Cerebellar nuclear complex (tissue), 1 donor: ENCODE results near the gene C1QTNF3.
"Not testable (repeated sequence)": the region's sequence is repeated elsewhere in the genome, so short reads cannot be mapped to it uniquely, and the experiment has no call there.

Experiments
- DNase-seq, 2 experiments: peaks; one replicate each; lab custom pipeline; 2025; lab: John Stamatoyannopoulos, UW

C1QTNF3 gene

DNA sequence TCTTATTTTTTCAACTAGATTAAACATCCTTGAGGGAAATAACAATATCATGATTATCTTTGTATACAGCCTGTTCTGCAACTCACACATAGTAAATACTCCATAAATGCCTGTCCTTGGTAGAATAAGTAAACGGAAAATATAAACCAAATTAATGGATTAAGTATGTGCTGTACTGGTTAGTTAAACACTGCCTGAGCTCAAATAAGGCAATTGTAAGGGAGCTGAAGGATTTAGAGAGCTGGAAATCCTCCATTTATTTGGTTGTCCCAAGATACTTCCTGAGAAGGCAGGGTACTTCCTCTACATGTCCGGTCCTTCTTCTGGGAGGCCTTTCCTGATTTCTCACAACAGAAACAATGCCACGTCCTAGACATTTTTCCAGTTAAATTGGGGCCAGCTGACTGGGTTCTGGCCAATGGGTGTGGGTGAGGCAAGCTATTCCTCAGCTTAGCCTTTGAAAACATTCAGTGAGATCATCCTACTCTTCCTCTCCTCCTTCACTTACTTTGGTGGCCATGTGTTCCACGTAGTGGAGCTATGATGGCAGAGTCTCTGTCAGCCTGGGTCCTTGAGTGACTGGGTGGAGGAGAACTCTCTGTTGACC is 8.5 kb upstream of the C1QTNF3 start:
- DNase-seq = no peak

DNA sequence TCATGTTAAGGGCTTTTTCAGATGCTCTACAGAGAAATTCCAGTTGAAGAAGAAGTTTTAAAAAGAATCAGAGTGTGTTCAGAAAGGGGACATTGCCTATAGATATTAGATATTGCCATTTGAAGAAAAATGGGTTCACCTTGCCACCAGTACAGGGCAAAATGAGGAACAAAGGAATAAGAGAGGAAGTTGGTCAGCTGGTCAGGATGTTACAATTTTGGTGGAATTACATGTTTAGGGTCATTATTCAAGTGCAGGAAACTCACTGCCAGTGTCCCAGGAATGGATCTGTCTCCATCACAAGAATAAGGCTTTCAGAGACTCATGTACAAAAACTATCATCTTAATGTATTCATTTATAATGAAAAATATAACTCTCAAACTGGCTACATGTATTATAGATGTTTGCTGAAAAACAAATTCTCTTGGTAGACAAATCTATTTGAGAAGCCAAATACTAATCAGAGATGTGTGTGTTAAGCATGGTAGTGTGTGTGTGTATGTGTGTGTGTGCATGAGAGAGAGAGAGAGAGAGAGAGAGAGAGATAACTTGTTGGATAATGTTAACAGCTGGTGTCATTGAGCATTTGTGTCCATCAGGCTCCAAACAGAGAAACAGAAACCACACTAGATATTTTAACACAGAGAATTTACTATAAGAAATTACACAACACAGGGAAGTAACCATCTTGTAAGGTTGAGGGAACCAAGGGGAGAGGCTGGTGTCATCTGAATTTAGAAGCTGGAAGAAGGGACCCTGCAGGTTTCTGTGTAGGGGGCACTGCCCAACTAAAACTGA is 5.0 kb upstream of the C1QTNF3 start:
- DNase-seq = no peak

DNA sequence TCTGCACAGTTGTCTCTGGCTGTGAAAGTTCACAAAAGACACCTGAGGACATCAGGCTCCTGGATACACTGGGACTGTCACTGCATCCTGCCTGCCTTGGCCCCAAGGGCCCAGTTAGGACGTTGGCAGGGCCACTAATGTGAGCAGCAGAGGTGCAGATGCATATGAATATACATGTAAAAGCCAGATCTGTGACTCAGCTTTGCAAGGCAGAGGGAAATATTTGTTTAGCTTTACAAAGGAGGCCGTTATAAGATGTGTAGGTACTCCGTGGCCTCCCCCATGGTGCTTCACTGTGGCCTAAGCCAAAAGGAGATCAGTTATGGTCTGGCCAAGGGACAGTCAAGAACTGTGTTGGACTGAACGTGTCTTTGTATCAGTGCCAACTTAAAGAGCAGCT is 4.1 kb upstream of the C1QTNF3 start:
- DNase-seq = no peak

DNA sequence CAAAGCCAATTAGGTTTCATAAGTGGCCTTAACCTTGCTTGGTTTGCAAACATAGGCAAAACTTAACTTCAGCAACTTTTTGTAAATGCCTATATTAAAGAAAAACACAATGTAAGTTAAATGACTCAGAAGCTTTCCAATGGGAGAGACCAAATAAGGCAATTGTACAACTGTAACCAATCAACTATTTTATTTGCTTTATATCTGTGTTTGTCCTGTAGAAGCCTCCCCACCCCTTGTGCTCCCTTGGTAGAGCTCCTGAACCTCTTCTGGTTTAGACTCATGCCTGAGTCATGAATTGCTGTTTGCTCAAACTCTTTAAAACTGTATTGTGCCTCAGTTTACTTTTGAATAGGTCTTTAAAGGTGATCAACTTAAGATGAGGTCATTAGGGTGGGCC is 3.0 kb upstream of the C1QTNF3 start:
- no peak for DNase-seq

DNA sequence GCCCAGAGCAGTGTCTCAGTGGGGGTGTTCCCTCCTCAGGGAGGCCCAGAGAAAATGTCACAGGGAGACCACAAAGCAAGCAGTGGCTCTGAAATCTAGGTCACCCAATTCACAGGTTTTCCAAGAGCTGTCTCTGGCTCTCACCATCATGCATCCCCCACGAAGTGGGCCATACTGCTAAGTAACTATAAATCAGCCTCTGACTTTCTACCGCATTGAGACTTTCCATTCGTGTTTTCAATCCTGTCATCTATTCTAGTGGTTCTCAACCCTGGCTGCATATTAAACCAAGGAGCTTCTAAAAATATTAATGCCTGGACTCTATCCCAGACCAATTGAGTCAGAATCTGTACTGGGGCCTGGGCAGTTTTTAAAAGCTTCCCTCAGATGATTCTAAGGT is 2.0 kb upstream of the C1QTNF3 start:
- DNase-seq = no peak

DNA sequence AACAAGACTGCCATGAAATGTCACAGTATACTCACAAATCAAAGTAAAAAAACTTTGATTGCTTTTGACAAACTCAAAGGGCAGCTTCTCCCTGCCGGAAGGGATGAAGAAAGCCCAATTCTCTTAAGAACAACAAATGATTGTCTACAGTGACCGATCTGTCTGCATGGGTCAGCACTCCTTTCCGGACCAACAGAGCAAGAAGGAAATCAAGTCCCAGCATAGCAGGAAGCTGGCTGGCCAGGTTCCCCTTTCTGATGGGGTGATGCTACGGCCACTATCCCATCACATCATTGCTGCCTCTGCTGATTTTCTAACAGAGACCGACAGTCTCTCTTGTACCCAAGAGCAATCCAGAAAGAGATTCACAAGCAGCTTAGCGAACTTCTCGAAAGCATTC is 692 bp downstream of the C1QTNF3 start:
- DNase-seq = no peak

DNA sequence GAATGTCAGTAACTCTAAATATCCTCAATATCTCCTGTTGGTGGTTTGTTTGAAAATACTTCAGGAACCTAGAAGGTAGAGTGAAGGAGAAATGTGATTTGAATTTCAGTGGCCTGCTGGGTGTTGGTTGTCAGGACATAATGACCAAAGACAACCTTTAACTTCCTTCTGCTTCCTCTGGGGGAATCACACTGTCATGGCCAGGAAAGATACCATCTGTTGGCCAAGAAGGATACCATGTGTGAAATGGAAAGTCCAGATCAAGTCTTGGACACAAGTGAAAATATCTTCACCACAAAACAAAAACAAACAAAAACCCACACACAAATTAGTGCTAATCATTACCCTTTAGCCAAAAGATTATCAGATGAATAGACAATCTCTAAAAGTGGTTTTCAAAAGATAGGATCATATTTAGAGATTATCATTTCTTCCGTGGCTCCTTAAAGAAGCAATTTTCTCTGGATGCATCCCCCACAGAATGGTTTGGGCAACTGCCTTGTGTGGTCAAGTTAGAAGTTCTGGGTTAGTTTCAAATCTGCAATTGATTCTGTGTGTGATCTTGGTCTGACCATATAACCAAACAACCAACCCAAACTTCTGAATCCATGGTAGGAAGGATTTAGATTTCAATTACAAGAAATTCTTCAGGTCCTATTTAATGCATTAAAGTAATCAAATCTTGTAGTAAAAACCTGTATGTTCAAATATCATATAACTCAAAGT is 1.6 kb downstream of the C1QTNF3 start:
- DNase-seq = no peak

DNA sequence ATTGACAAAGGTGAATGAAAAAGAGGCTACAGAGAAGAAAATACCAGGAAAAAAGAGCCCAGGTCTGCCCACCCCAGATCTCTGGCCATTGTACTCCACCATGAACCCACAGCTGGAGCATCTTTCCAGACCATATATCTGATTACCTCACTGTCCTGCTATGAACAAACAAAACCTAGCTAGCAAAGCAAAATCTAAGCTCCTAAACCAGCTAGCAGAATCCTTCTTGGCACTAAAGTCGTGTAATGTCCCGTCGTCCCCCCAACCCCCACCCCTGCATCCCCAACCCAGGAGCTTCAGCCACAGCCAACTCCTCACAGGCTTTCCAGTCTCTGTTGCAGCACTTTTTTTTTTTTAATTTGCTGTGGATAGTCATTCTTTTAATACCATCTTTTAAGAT is 2.5 kb downstream of the C1QTNF3 start:
- DNase-seq = no peak

DNA sequence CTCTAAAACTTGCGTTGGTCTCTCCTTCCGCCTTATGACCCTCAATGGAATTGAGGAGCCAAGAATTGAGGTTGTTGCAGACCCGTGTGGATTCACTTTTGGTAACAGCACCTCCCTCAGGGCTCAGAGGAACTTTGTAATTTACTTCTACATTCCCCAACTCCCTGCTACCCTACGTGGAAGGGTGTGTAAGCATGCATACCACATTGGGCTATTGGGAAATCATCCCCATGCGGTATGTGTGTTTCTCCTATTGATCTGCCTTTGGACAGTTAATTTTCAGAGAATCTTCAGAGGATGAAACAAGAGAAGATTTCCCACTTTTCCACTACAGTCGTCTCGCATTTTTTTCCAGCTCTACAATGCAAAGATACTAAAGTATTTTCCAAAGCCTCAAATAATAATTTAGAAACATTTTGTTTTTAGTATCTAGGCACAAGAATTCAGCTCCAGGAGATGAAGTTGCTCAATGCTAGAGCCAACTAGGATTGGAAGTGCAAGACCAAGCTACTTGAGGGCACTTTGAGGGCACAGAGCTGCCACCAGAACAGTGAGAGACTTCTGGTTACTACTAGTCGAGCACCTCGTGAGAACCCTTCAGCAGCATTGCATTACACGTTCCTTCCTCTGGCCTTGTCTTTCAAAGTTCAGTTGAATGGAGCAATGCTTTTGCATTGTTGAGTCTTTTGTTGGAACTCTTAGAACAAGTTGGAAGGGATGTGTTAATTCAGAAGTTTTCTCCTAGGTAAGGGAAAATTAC is 3.4 kb downstream of the C1QTNF3 start:
- DNase-seq = no peak

DNA sequence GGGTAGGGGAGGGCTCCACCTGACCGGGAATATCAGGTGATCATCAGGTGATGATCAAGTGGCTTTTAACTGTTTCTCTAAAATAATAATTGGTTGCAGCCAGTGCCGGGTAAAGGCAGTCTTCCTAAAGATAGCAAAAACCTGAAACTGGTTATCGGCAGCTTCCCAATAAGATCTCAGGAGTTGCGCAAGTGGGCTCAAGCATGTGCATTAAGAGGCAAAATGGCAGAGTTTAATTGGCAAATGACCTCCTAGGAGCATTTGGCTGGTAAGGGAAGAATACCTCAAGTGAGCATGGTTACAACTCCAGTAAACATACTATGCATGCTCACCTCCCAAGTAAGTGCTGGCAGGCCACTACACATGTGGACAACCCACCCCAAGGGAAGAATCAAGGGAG is 4.2 kb downstream of the C1QTNF3 start:
- no peak for DNase-seq

DNA sequence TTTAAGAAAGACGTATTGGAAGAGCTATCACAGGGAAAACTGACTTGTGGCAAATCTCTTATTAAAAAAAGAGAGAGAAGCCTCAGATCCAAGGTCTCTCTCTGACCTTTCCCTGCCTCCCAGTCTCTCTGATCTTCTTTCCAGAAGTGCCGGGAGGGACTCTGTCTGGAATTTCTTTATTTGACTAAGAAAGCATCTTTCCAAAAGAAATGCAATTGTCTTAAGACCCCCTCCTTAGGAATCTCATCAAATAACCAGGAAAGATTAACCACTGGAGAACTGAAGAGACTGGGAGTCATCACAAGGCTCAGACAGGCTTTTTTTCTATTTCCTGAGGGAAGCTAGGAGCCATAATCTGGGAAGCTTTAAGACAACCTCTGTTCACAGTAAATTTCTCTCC is 4.6 kb downstream of the C1QTNF3 start:
- no peak for DNase-seq

DNA sequence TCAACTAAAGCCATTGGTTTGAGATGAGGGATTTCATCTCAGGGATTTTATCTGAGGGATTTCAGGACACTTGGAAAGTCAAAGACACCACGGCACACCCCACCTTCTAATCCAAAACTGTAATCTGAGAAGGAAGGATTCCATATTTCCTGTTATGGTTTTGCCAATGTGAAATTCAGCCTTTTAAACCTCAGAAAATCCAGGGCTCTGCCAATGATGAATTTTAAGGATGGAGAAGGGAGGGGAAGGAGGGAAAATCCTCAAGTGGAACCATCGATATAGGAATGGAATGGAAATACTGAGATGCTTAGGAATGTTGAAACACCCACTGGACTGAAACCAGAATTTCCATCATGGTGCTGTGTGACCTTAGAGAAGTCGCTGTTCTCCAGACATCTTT is 5.3 kb downstream of the C1QTNF3 start:
- no peak for DNase-seq

DNA sequence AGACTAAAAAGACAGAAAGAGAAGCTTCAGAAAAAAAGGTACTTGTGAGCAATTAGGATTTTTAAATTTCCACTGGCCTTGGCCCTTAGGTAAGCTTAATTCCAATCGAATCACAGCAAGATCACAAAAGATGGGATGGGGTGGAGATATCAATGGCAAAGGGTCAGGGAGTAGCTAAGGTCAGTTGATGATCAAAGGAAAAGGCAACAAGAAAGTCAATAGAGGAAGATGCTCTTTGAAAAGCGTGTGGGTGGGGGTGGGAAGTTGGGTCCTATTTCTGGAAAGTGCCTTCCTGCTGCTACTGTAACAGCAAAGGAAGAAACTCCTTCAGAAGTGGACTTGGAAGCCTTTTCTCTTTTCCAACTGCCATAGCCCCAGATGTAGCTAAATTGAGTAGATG is 7.3 kb downstream of the C1QTNF3 start:
- no peak for DNase-seq

DNA sequence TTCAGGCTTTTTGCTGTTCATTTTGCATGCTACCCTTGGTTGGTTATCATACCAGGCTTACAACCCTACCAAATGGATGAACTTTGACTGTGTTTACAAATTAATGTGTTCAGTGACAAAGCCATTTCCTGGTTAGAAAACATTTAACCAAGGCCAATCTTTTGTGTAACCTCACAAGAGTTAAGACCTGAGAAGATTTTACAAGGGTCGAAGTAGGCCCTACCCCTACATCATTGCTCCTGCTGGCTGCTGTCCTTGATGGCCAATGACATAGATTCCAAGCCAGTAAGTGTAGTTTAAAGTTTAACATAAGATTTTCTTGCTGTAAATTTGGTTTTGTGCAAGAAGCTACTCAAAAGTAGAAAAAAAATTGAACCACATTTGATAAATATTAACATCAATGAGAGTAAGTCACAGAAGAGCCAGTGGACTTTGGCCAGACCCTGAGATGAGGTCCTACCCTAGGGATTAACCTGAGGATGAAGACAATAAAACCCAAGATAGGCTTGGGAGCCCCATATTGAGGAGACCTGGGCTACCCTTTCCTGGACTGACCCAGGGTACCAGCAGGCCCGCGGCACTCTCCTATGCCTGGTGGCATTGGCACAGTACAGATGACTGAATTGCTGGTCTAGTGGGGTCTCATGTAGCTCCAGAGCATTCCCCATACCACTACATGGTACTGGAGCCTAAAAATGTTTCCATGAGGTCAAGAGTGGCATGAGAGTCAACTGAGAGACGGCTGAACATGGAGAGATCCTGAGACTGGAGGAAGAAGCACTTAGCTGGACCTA is 8.3 kb downstream of the C1QTNF3 start:
- no peak for DNase-seq

DNA sequence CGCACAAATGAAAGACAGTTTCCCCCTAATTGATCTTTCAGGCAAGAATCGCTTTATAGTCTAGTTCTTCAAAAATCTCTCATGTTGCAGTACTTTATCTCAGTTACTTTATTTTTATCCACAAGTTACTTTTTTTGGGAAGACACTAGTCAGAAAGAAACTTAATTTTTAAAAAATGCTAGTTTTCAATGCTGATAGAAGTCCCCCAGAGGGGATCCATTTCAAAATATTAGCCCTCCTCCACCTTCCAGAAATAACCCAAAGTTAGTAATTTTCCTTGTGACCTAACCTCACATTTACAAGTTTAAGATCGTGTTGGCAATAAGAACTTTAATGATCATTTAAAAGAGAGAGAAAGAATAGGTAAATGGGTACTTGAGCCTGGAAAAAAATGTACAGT is 11.0 kb downstream of the C1QTNF3 start:
- no peak for DNase-seq

DNA sequence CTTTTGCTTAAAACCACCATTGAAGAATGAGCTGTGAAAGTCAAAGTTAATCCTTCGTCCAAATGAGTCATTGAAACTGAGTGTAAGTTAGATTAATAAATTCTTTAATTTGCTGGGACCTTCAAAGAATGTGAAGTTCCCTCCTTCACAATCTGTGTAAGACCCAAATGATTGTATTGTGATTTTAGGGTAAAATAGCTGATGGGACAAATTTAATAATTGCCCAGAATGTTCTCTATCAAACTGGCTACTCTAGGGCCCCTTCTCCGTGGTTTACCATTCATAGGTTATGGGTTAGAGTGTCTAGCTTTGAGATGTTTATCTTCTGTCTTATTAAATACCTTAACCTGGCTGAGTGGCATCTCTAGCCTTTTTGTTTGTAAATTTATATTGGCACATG is 11.9 kb downstream of the C1QTNF3 start:
- no peak for DNase-seq

DNA sequence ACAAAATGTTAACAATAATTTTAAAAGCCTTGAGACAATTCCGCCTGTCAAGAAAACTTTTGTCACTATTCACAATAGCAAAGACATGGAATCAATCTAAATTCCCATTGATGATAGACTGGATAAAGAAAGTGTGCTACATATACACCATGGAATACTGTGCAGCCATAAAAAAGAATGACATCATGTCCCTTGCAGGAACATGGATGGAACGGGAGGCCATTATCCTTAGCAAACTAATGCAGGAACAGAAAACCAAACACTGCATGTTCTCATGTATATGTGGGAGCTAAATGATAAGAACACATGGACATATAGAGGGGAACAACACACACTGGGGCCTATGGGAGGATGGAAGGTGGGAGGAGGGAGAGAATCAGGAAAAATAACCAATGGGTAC is 12.4 kb downstream of the C1QTNF3 start:
- DNase-seq = not testable (repeated sequence)

DNA sequence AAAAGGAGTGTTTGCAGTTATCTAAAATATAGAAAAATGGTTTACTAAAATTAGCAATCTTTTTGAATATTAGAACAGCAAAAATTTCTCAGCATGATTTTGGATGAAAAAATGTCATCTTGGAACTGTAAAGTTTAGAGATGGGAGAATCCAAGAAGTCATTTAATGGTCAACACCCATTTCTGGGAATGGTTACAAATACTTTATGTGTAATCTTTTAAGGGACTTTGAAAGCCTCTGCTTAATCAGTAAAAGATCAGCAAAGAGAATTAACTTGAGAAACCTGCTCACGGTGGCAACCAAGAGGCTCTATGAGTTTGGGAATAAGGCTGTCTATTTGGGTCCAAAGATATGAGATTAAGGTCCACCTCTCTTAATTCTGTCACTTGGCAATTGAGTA is 13.0 kb downstream of the C1QTNF3 start:
- DNase-seq = no peak

DNA sequence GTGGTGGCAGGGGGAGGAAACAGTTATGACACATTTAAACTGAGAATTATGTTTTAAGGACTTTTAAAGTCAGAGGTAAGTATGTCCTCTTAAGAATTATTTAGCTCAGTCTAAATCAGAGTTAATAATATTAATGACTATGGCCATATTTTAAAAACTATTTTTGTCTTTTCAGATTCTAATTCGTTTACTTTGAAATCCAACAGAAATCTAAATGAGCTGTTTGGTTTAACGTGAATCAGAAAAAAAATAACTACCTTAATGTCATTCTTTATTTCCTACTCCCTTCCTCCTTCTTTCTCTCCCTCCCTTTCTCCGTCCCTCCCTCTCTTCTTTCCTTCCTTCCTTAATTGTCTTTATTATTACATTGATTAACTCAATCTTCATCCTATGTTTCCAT is 14.7 kb downstream of the C1QTNF3 start:
- no peak for DNase-seq

DNA sequence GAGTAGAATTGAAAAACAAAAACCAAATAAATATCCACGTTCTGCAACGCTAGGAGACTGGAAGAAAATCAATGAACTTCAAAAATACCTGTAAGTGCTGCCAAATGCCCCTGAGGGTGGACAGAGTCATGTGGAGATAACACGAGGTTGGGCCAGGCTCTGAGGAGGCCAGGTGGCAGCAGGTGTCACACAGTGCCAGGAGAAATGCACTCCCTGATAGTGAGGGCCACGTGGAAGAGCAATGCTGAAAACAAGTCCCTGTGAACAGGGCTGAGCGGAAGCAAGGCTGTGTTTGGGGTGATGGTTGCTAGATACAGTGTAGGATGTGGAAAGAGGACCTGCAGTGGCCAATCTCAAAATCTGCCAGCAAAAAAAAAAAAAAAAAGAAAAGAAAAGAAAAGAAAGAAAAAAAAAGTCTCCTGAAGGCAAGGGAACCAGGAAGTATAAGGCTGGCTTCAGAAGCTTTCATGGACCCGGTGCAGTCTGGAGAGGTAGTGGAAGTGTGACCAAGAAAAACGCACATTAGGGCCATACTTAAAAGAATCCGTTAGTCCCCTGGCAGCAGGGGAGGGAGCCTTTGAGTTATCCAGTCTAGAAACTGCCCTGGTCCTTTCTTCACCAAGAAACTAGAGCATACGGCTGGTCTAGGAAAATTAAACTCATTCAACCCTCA is 16.8 kb downstream of the C1QTNF3 start:
- peak in 1 of 2 experiments; percentile 38 for DNase-seq

DNA sequence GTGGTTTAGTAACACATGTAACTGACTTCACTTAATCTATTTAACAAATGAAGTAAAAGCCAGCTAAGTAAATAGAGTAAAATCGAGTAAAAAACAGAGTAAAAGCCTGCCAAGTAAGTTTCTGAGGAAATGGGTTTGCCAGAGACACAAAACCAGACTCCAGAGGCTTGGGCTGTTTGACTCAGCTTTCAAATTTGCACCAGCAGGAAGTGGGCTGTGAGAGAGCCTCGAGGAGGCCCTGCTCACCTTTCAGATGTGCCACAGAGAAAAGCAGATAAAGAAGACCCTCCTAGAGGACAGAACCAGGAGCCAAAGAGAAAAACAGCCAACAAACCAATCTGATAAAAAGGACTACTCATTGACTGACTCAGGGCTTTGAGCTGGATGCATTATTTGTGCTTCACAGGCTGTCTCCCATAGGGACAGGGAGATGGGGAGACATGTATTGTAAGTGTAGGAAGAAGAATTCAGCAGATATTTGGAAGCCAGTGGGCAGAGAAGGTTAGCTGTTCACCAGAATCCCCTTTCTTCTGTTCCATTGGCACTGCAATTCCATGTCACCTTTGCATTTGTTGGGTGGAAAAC is 20.8 kb downstream of the C1QTNF3 start:
- no peak for DNase-seq
